IPS-20b (cell line): ENCODE results near the gene MELTF.
A peak's percentile ranks its signal among the peaks of the same experiment; 100 is the strongest.
"Not testable (repeated sequence)": the region's sequence is repeated elsewhere in the genome, so short reads cannot be mapped to it uniquely, and the experiment has no call there.

ENCODE experiments used
- H3K27ac ChIP-seq: one replicate; pipeline ENCODE4 v1.5.1; 2013; ENCODE audit warnings: low read length
- H3K27me3 ChIP-seq: 2 replicates; pipeline ENCODE4 v1.6.1; 2013; ENCODE audit warnings: mild to moderate bottlenecking, low read length, inconsistent platforms; ENCODE audit not compliant: insufficient read depth
- H3K36me3 ChIP-seq: 2 replicates; pipeline ENCODE4 v1.6.1; 2013; ENCODE audit warnings: low read depth, mild to moderate bottlenecking, inconsistent platforms, low read length, moderate library complexity; ENCODE audit not compliant: insufficient read depth
- H3K4me1 ChIP-seq: 2 replicates; pipeline ENCODE4 v1.6.1; 2013; ENCODE audit warnings: mild to moderate bottlenecking, control low read depth, inconsistent platforms, low read length, moderate library complexity; ENCODE audit not compliant: insufficient read depth
- H3K4me3 ChIP-seq: 2 replicates; pipeline ENCODE4 v1.5.1; 2013; ENCODE audit warnings: mild to moderate bottlenecking, low read length, inconsistent platforms
- H3K9ac ChIP-seq: 2 replicates; pipeline ENCODE4 v1.6.1; 2013; ENCODE audit warnings: low read depth, mild to moderate bottlenecking, inconsistent platforms, low read length, moderate library complexity
- H3K9me3 ChIP-seq: 2 replicates; pipeline ENCODE4 v1.6.1; 2013; ENCODE audit warnings: mild to moderate bottlenecking, low read depth, low read length, inconsistent platforms; ENCODE audit not compliant: insufficient read depth

Gene MELTF

DNA sequence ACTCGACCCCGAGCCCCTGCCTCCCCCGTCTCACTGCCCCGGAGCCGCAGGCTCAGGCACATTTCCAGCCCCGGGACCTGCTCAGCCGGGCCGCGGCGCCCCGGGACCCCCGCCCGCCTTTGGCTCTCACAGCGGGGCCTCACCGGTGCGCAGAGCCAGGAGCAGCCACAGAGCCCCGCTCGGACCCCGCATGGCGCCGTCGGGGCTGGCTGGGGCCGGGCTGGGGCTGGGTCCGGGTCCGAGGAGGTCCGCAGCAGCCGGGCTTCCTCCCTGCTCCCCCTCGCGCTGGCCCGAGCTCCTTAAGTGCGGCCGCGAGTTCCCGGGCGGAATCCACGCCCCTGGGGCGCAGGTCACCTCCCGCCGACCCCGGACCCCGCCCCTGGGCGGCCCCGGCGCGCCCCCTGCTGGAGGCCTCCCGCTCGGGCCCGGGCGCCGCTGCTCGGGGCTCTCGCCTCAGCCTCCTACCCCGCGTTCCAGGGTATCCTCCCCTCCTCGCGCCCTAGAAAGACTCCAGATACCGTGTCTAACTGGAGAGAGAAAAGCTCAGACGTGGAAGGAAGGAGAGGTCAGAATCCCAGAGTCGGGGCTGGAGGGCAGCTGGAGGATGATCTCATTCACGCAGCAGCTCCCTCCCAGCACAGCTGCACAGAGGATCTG lies at the start of gene MELTF:
TSS of gene MELTF (minus strand) at position 307 of the 657 bp plus-strand sequence. CDS start at position 192, 115 bp downstream.
- H3K4me3 ChIP-seq: peak within 1 kb of the TSS; percentile 64; the same call in 1 of the 2 replicates
- no peaks in the 10 kb centered on the region for H3K36me3 ChIP-seq
- no peak within 1 kb of the TSS for H3K27ac ChIP-seq
- peaks cover 35% of the 10 kb centered on the region for H3K27me3 ChIP-seq
- H3K4me1 ChIP-seq: no peaks in the 10 kb centered on the region
- no peaks in the 10 kb centered on the region for H3K9me3 ChIP-seq
- H3K9ac ChIP-seq: no peak within 1 kb of the TSS; the same call in 1 of the 2 replicates

DNA sequence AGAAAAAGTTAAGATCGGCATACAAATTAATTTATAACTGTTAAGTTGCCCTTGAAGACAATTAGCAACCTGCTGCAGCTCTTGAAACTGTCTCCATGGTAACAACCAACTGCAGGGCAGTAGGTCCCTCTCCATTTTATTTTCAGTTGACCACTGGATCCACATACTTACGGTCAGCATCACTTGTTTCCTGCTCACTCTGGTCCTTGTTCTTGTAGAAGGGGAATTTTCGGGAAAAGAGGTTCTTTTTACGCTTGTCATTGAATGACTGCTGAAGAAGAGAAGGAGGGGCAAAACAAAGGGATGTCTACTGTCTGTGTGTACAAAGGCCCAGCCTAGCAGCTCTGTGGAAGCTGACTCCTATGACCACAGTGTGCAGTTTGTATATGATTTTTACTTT lies 46.8 kb upstream of the MELTF start:
- Histone ChIP-seq H3K9me3 (no peaks in the 10 kb centered on the region), H3K4me1 (no peaks in the 10 kb centered on the region), H3K27ac (no peak overlapping the region), H3K27me3 (no peaks in the 10 kb centered on the region), H3K4me3 (no peak overlapping the region), H3K9ac (no peak overlapping the region), H3K36me3 (peaks cover 35% of the 10 kb centered on the region)

DNA sequence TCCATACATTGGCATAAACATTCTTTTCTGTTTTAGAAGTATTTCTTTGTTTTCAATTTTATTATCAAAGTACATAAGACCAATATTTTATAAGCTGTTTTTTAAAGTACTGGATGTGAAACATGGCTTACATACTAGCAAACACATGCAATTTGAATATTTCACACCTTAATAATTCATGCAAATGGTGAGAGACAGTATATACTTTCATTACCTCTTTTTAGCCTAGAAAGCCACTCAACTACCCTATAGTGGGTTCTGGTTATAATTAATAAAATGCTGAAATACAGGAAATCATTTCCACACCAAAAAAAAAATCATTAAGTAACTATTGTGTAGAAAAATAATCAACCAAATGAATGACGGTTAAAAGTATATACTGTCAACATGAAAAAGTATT lies 38.5 kb upstream of the MELTF start:
- H3K27ac ChIP-seq: no peak overlapping the region
- H3K4me1 ChIP-seq: no peaks in the 10 kb centered on the region
- H3K9me3 ChIP-seq: no peaks in the 10 kb centered on the region
- no peaks in the 10 kb centered on the region for H3K27me3 ChIP-seq
- no peak overlapping the region for H3K4me3 ChIP-seq
- H3K36me3 ChIP-seq: peaks cover 32% of the 10 kb centered on the region
- H3K9ac ChIP-seq: no peak overlapping the region

DNA sequence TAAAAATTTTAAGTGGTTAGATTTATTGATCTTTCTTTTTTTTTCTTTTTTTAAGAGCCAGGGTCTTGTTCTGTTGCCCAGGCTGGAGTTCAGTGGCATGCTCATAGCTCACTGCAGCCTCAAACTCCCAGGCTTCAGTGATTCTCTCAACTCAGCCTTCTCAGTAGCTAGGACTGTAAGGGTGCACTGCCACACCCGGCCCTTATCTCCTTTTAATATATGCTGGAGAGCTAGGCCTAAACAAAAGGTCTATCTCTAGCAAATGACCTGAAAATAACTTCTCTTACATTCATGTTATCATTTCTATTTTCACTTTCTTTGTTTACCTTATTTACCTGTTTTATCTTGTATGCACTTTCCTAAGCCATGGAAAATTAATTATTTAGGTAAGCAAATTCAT lies 35.2 kb upstream of the MELTF start:
- Histone ChIP-seq H3K36me3 (peaks cover 57% of the 10 kb centered on the region), H3K4me3 (no peak overlapping the region), H3K27me3 (no peaks in the 10 kb centered on the region), H3K9ac (no peak overlapping the region), H3K27ac (no peak overlapping the region), H3K4me1 (no peaks in the 10 kb centered on the region), H3K9me3 (no peaks in the 10 kb centered on the region)

DNA sequence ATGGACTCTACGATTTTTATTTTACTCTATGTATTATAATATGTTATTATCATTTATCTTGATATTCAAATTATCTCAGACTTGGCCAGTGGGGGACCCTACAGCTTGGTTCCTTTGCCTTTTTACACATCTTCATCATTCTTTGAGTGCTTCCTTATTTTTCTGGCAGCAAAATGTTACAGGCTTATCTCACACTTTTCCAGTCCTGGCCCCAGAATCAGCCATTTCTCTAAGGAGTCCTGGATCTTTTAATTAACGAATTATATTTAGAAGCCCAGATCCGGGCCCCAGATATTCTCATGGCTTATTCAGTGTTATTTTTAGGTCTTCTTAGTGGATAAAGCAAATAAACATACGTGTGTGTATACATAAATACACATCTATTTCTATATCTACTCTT lies 32.8 kb upstream of the MELTF start:
- Histone ChIP-seq H3K4me3 (no peak overlapping the region), H3K27me3 (no peaks in the 10 kb centered on the region), H3K9me3 (no peaks in the 10 kb centered on the region), H3K4me1 (no peaks in the 10 kb centered on the region), H3K9ac (no peak overlapping the region), H3K27ac (no peak overlapping the region), H3K36me3 (peaks cover 77% of the 10 kb centered on the region)

DNA sequence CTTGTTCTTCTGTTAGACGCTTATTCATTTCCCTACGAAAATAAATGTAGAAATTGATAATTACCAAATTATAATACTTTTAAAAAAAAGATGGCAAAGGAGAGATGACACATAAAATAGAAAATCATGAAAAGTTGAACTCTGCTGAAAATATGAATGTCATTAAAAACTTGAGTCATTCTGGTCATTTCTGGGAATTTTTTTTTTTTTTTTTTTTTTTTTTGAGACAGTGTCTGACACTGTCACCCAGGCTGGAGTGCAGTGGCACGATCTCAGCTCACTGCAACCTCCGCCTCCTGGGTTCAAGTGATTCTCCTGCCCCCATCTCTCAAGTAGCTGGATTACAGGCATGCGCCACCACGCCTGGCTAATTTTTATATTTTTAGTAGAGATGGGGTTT lies 22.0 kb upstream of the MELTF start:
- H3K4me3 ChIP-seq, H3K9me3 ChIP-seq, H3K27me3 ChIP-seq, H3K4me1 ChIP-seq, H3K9ac ChIP-seq, H3K27ac ChIP-seq: not testable (repeated sequence)
- H3K36me3 ChIP-seq: peaks cover 39% of the 10 kb centered on the region

DNA sequence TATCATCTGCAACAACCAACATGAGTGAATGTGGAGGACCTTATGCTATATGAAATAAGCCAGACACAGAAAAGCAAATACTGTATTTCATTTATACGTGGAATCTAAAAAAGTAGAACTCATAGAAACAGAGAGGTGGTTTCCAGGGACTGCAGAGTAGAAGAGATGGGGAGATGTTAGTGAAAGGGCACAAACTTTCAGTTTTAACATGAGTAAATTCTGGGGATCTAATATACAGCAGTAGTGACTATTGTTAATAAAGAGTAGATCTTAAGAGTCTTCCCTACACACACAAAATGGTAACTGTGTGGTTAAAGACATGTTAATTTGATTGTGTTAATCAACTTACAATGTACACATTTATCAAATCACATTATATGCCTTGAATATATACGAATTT lies 20.9 kb upstream of the MELTF start:
- Histone ChIP-seq H3K9me3 (no peaks in the 10 kb centered on the region), H3K36me3 (peaks cover 38% of the 10 kb centered on the region), H3K9ac (no peak overlapping the region), H3K27ac (no peak overlapping the region), H3K4me1 (no peaks in the 10 kb centered on the region), H3K4me3 (no peak overlapping the region), H3K27me3 (no peaks in the 10 kb centered on the region)

DNA sequence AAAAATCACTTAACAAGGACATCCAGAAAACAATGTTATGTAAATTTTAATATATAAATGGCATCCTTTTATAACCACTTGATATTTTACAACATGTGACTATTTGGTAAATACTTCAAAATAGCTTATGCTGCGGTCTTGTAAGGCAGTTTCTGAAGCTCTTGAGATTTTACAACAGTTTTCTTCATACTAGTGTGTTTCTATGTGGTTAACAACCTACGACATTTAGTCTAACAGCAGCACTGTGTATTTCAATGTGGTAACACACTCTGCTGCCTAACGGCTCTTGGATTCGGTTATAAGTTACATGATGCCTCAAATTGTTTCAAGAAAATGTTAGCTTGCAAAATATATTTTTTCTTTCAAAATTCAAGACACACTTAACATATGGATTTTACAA lies 12.9 kb upstream of the MELTF start:
- Histone ChIP-seq H3K4me3 (no peak overlapping the region), H3K4me1 (no peaks in the 10 kb centered on the region), H3K27me3 (no peaks in the 10 kb centered on the region), H3K9ac (no peak overlapping the region), H3K9me3 (no peaks in the 10 kb centered on the region), H3K36me3 (peaks cover 28% of the 10 kb centered on the region), H3K27ac (no peak overlapping the region)

DNA sequence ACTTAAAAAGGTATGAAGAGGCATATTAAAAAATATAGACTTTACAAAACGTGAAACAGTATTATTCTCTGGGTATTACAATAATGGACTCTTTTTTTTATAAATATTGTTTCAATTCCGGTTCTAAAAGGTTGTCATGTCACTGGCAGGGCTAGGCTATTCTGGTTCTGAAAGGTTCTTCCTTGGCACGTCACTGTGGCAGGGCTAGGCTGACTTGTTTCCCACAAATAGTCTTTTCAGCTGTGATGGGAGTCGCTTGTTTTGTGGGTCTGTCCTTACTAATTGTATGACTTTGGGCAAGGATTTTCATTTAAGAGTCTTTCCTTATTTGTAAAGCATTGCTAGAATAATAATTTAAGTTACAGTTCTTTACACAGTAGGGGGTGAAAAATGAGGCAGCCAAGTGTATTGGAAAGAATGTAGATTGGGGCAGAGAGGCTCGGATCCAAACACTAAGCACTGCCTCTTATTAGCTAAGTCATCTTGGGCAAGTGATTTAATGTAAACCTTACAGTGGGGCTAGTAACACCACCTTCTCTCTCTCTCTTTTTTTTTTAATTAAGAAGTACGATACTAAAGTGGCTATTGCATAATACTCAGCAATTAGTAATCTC lies 12.4 kb upstream of the MELTF start:
- Histone ChIP-seq H3K9ac (no peak overlapping the region), H3K9me3 (no peaks in the 10 kb centered on the region), H3K27ac (no peak overlapping the region), H3K27me3 (peaks cover under 1% of the 10 kb centered on the region; the same call in 1 of the 2 replicates), H3K4me1 (no peaks in the 10 kb centered on the region), H3K36me3 (peaks cover 28% of the 10 kb centered on the region), H3K4me3 (no peak overlapping the region)

DNA sequence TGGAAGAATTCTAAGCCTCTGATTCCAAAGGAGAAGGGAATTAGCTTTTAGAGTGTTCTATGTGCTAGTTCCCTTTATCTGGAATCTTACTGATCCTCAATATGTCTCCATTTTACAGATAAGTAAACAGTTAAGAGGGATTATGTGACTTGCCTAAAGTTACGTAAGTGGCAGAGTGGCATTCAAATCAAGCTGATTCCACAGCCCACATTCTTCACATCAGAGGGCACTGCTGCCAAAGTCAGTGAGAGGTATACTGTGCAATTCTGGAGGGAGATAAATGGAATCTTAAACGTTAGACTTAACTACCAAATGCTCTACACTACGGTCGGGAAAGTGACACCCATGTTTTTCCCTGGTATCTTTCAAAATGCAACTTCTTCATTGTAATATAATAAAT lies 11.0 kb upstream of the MELTF start:
- H3K27me3 ChIP-seq: peaks cover 5% of the 10 kb centered on the region; the same call in 1 of the 2 replicates
- no peaks in the 10 kb centered on the region for H3K4me1 ChIP-seq
- no peak overlapping the region for H3K9ac ChIP-seq
- H3K27ac ChIP-seq: no peak overlapping the region
- no peak overlapping the region for H3K4me3 ChIP-seq
- no peaks in the 10 kb centered on the region for H3K9me3 ChIP-seq
- peaks cover 19% of the 10 kb centered on the region for H3K36me3 ChIP-seq

DNA sequence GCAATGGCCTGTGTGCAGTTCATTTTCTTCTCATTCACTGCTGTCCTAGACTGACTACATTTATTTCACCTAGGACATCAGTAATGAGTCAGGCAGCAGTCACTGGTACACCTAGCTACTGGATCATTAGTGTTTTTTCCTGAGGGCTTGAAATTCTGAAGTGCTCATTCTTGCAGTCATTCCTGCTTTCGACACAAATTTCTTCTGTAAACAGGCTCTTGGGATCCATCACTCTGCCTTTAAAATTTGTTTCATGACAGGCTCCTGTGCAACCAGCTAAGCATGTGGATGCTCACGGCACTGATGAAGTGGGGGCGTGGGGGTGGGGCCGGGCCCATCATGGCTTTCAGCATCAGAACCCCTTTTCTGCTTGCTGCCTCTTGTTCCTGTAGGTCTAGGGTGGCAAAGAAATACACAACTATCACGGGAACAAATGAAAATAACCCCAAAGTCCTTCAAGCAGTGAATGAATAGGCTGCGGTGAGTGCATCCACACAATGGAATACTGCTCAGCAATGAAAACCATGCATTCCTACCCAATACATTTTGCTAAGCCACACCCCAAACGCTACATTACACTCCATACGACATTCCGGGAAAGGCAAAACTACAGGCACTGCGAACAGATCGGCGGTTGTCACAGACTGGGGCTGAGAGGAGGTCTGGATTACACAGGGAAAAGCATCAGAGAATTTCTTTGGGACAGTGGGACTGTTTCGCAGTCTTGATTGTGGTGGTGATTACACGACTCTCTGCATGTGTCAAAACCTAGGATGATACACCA lies 9.3 kb upstream of the MELTF start:
- Histone ChIP-seq H3K9me3 (no peaks in the 10 kb centered on the region), H3K4me3 (no peak overlapping the region), H3K4me1 (no peaks in the 10 kb centered on the region), H3K36me3 (peaks cover 9% of the 10 kb centered on the region), H3K27me3 (peaks cover 11% of the 10 kb centered on the region; the same call in 1 of the 2 replicates), H3K9ac (no peak overlapping the region), H3K27ac (no peak overlapping the region)

DNA sequence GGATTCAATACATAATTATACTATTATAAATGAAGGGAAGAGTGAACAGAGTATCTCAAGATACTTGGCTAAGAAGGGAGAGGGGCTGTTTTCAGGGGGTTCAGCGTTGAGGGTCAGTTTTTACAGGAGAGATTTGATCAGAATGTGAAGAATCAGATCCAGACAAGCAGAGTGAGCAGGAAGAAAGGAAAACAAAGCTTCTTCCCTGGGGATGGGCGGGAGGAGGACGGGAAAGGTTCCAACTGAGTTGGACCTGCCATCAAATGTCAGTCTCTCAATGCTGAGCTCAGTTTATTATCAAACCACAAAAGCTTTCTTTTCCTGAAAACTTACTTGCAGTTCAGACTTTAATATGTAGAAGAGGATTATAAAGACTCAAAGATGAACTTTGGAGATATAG lies 6.0 kb upstream of the MELTF start:
- no peak overlapping the region for H3K9ac ChIP-seq
- no peaks in the 10 kb centered on the region for H3K4me1 ChIP-seq
- H3K27ac ChIP-seq: no peak overlapping the region
- no peaks in the 10 kb centered on the region for H3K36me3 ChIP-seq
- no peak overlapping the region for H3K4me3 ChIP-seq
- H3K9me3 ChIP-seq: no peaks in the 10 kb centered on the region
- H3K27me3 ChIP-seq: peaks cover 21% of the 10 kb centered on the region
